ENCODE measurements around the gene C8G.

C8G gene

DNA sequence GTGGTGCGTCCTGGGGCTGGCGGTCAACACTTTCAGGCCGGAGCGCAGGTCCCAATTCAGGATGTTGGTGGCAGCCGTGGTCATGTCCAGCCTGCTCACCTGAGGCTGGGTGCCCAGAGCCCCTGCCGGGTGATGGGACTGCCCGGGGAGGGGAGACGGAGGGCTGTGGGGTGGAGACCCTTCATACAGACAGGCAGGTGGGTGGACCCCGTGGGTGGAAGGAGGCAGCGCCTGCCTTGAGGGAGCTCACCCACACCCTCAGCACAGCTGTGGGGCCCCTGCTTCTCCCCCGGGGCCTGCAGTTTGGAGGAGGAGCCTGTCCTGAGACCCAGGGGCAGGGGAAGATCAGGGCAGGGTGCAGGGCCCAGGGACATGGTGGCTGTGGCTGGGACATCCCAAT lies 25.3 kb downstream of the C8G start:
- H3K9me3 ChIP-seq (ENCODE audit: control insufficient read depth, low read length): no peaks in the 10 kb centered on the region
- no peaks in the 10 kb centered on the region for H3K36me3 ChIP-seq (ENCODE audit: control insufficient read depth, insufficient read depth, low read length)
- no peak overlapping the region for H3K4me3 ChIP-seq (ENCODE audit: low read length)
- H3K4me1 ChIP-seq (ENCODE audit: control insufficient read depth, insufficient read depth, low read length): peaks cover 6% of the 10 kb centered on the region
- peaks cover 11% of the 10 kb centered on the region for H3K27me3 ChIP-seq (ENCODE audit: control insufficient read depth, insufficient read depth, low read length)
- no peak overlapping the region for H3K9ac ChIP-seq (ENCODE audit: low read length)

DNA sequence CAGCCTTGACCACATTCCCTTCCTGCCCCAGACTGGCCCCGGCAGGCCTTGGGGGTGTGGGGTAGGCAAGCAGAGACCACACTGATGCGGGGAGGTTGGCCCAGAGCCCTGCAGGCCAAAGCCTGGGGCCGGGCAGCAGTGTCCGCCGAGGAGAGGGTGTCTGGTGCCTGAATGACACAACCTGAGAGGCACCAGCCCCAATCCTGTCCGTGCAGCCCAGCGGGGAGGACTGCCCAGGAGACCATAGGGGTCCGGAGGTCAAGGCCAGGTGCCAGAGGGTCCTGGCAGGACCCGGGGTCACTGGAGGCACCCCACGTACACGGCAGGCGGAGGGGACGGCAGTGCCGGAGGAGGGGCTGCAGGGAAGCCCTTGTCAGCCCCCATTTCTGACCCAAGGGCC lies 26.7 kb downstream of the C8G start:
- H3K27me3 ChIP-seq (ENCODE audit: control insufficient read depth, insufficient read depth, low read length): peaks cover 5% of the 10 kb centered on the region
- no peaks in the 10 kb centered on the region for H3K36me3 ChIP-seq (ENCODE audit: control insufficient read depth, insufficient read depth, low read length)
- no peak overlapping the region for H3K9ac ChIP-seq (ENCODE audit: low read length)
- no peaks in the 10 kb centered on the region for H3K9me3 ChIP-seq (ENCODE audit: control insufficient read depth, low read length)
- H3K4me1 ChIP-seq (ENCODE audit: control insufficient read depth, insufficient read depth, low read length): peaks cover 13% of the 10 kb centered on the region
- no peak overlapping the region for H3K4me3 ChIP-seq (ENCODE audit: low read length)

DNA sequence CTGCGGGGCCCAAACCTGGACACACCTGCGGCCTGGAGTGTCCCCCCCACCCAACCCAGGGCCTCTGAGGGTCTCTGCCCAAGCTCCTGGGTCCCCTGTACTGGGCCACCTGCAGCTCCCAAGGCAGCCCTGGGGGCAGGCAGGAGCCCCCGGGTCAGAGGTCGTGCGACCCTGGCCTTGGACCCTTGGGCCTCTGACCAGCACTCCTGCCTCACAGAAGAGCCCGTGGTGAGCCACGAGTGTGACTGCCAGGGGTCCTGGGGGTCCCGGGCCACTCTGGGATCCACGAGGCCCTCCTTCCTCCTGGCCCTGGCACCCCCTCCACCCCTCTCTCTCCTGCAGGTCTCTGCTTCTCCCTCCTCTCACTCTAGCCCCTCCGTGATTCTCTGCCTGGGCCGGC lies 27.3 kb downstream of the C8G start:
- H3K4me3 ChIP-seq (ENCODE audit: low read length): no peak overlapping the region
- no peaks in the 10 kb centered on the region for H3K36me3 ChIP-seq (ENCODE audit: control insufficient read depth, insufficient read depth, low read length)
- H3K9me3 ChIP-seq (ENCODE audit: control insufficient read depth, low read length): no peaks in the 10 kb centered on the region
- peaks cover 13% of the 10 kb centered on the region for H3K4me1 ChIP-seq (ENCODE audit: control insufficient read depth, insufficient read depth, low read length)
- H3K9ac ChIP-seq (ENCODE audit: low read length): no peak overlapping the region
- H3K27me3 ChIP-seq (ENCODE audit: control insufficient read depth, insufficient read depth, low read length): peaks cover 5% of the 10 kb centered on the region

DNA sequence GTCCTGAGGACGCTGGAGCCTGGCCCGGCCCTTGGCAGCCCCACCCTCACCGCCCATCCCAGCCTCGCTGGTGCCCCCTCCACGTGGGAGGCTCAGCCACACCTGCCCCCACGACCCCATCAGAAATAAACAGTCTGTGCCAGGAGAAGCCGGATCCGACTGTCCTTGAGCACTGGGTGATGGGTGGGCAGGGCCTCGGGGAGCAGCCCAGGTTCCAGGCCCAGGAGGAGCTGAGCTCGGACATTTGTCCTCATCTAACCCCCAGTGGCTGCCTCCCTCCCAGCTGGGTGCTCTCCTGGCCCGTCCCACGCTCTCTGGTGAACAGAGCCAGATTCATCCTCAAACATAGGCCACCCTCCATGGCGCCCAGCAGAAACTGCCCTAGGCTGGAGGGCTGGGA lies 27.7 kb downstream of the C8G start:
- no peak overlapping the region for H3K4me3 ChIP-seq (ENCODE audit: low read length)
- no peaks in the 10 kb centered on the region for H3K9me3 ChIP-seq (ENCODE audit: control insufficient read depth, low read length)
- H3K4me1 ChIP-seq (ENCODE audit: control insufficient read depth, insufficient read depth, low read length): peaks cover 16% of the 10 kb centered on the region
- H3K36me3 ChIP-seq (ENCODE audit: control insufficient read depth, insufficient read depth, low read length): no peaks in the 10 kb centered on the region
- peaks cover 5% of the 10 kb centered on the region for H3K27me3 ChIP-seq (ENCODE audit: control insufficient read depth, insufficient read depth, low read length)
- no peak overlapping the region for H3K9ac ChIP-seq (ENCODE audit: low read length)

DNA sequence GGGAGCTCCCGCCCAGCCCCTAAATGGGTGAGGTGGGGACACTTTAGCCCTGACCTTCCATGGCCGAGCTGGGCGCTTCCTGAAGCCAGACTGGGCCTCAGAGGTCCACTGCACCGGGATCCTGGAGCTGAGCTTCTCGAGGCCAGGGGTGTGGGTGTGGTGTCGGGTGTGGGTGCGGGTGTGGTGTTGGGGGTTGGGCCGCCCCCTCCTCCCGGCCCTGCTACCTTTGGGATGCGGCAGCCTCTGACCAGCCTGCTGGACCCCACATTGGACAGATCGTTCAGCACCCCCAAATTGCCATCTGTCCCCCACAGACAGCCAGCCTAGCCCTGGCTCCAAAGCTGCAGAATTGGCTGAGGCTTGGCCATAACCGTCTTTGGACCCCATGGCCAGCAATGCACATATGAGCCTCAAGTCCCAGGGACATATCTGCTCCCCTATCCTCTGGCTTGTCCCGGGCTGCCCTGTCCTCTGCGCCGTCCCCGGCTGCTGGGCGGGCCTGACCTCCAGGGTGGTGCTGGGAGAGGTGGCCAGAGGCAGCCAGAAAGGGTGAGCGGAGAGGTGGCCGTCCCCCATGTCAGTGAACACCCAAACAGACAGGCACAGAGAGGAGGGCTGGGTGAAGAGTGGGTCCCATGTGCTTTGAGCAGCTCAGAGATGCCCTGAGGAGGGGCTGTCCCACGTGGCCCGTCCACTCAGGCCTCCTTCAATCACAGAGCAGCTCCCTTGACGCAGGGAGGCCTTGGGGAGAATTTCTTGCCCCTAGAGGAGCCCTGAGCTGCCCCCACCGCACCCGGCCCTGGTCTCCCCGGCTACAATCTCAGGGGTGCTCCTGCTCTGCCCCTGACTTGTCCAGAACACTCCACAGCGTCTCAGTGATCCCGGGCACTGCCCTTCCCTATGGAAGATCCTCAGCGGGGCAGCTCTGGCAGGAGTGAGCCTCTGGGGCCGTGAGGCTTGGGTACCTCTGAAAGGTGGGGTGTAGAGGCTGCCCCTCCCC lies 28.9 kb downstream of the C8G start:
- no peak overlapping the region for H3K9ac ChIP-seq (ENCODE audit: low read length)
- H3K36me3 ChIP-seq (ENCODE audit: control insufficient read depth, insufficient read depth, low read length): no peaks in the 10 kb centered on the region
- no peak overlapping the region for H3K4me3 ChIP-seq (ENCODE audit: low read length)
- H3K9me3 ChIP-seq (ENCODE audit: control insufficient read depth, low read length): no peaks in the 10 kb centered on the region
- peaks cover 5% of the 10 kb centered on the region for H3K27me3 ChIP-seq (ENCODE audit: control insufficient read depth, insufficient read depth, low read length)
- H3K4me1 ChIP-seq (ENCODE audit: control insufficient read depth, insufficient read depth, low read length): peaks cover 19% of the 10 kb centered on the region

DNA sequence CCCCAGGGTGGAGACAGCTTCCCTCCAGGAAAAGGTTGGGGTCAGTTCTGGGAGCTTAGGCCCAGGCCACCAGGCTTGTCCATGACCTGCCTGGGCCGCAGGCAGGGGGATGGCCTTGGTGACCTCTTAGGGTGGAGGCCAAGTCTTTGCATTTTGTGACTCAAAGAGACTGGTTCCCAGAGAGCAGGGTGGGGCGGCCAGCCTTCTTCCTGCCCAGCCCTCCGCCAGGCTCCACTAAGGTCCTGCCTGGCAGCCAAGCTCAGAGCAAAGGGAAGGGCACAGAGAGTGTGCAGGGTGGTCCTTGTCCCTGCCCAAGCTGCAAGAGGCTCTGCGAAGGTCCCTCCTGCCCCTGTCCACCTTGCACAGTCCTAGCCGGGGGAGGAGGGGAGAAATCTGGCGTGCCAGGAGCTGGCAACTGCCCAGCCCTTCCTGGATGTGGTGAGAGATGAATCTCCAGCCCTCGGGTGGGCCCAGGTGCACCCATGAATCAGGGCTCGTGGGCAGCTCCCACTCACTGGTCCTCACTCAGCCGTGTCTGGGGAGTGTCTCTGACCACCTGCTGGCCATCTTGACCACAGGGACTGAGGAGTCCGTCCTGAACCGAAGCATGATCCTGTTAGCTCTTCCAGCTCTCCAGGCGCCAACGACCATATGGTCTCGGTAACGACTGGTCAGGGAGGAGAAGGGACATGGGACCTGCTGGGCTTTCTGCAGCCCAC lies 29.9 kb downstream of the C8G start:
- H3K4me3 ChIP-seq (ENCODE audit: low read length): no peak overlapping the region
- H3K9ac ChIP-seq (ENCODE audit: low read length): no peak overlapping the region
- H3K9me3 ChIP-seq (ENCODE audit: control insufficient read depth, low read length): no peaks in the 10 kb centered on the region
- peaks cover 5% of the 10 kb centered on the region for H3K27me3 ChIP-seq (ENCODE audit: control insufficient read depth, insufficient read depth, low read length)
- no peaks in the 10 kb centered on the region for H3K36me3 ChIP-seq (ENCODE audit: control insufficient read depth, insufficient read depth, low read length)
- peaks cover 19% of the 10 kb centered on the region for H3K4me1 ChIP-seq (ENCODE audit: control insufficient read depth, insufficient read depth, low read length)

DNA sequence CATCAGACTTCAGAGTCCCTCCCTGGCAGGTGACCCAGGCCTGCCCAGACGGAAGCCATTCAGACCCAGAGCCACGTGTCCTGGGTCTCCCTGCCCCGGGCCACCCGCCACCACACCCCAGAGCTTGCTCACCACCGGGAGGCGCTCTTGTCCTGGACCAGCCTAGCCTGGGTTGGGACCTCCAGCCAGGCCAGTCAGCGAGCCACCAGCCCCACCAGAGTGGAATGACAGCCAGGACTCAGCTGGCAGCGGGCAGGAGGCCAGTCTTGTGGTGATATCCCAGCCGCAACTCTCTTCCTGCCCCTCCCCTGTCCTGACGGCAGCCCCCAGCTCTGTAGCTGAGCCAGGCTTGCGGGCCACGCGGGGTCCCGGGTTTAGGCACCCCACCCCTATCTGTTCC lies 30.6 kb downstream of the C8G start:
- Histone ChIP-seq H3K4me1 (ENCODE audit: control insufficient read depth, insufficient read depth, low read length) (peaks cover 19% of the 10 kb centered on the region), H3K9ac (ENCODE audit: low read length) (no peak overlapping the region), H3K9me3 (ENCODE audit: control insufficient read depth, low read length) (no peaks in the 10 kb centered on the region), H3K4me3 (ENCODE audit: low read length) (no peak overlapping the region), H3K36me3 (ENCODE audit: control insufficient read depth, insufficient read depth, low read length) (no peaks in the 10 kb centered on the region), H3K27me3 (ENCODE audit: control insufficient read depth, insufficient read depth, low read length) (peaks cover 4% of the 10 kb centered on the region)

DNA sequence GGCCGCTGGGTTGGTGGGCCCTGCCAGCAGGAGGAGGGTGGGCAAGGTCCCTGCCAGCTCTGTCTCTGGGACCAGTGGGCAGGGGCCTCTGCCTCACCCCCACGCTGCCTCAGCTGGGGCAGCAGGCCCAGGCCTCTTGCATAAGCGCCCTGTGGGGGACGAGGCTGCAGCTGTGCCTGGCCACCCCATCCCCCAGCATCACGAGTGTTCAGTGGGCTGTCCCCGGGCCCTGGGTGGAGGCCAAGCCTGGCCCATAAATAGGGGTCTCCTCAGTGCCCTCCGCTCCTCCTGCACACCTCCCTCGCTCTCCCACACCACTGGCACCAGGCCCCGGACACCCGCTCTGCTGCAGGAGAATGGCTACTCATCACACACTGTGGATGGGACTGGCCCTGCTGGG lies 32.2 kb downstream of the C8G start, which contains the start of gene PTGDS:
Gene PTGDS, plus strand, starts transcription at position 282 of the 400 bp plus-strand sequence. Its CDS starts 75 bp downstream, at position 357.
- Histone ChIP-seq H3K36me3 (ENCODE audit: control insufficient read depth, insufficient read depth, low read length) (no peaks in the 10 kb centered on the region), H3K27me3 (ENCODE audit: control insufficient read depth, insufficient read depth, low read length) (peaks cover 3% of the 10 kb centered on the region), H3K9ac (ENCODE audit: low read length) (no peak within 1 kb of the TSS), H3K9me3 (ENCODE audit: control insufficient read depth, low read length) (no peaks in the 10 kb centered on the region), H3K4me3 (ENCODE audit: low read length) (no peak within 1 kb of the TSS), H3K4me1 (ENCODE audit: control insufficient read depth, insufficient read depth, low read length) (peaks cover 19% of the 10 kb centered on the region)

DNA sequence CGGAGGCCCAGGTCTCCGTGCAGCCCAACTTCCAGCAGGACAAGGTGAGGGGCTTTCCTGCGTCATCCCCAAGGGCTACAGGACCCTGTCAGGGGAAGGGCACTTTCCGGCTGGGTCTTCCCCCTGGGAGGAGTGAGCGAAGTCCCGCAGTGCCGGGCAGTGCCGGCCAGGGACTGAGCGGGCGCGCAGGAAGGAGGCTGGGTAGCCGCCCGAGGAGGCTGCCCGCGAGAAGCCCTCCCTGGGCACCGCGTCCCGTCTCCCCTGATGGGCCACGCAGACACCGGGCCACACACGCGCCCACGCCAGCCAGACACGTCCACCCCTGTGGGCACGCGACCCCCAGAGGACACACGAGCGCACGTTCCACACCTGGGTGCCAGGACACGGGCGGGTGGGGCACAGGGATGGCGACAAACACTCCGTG lies 32.6 kb downstream of the C8G start:
- peaks cover 19% of the 10 kb centered on the region for H3K4me1 ChIP-seq (ENCODE audit: control insufficient read depth, insufficient read depth, low read length)
- H3K4me3 ChIP-seq (ENCODE audit: low read length): no peak overlapping the region
- no peak overlapping the region for H3K9ac ChIP-seq (ENCODE audit: low read length)
- H3K36me3 ChIP-seq (ENCODE audit: control insufficient read depth, insufficient read depth, low read length): no peaks in the 10 kb centered on the region
- no peaks in the 10 kb centered on the region for H3K9me3 ChIP-seq (ENCODE audit: control insufficient read depth, low read length)
- peaks cover 3% of the 10 kb centered on the region for H3K27me3 ChIP-seq (ENCODE audit: control insufficient read depth, insufficient read depth, low read length)

DNA sequence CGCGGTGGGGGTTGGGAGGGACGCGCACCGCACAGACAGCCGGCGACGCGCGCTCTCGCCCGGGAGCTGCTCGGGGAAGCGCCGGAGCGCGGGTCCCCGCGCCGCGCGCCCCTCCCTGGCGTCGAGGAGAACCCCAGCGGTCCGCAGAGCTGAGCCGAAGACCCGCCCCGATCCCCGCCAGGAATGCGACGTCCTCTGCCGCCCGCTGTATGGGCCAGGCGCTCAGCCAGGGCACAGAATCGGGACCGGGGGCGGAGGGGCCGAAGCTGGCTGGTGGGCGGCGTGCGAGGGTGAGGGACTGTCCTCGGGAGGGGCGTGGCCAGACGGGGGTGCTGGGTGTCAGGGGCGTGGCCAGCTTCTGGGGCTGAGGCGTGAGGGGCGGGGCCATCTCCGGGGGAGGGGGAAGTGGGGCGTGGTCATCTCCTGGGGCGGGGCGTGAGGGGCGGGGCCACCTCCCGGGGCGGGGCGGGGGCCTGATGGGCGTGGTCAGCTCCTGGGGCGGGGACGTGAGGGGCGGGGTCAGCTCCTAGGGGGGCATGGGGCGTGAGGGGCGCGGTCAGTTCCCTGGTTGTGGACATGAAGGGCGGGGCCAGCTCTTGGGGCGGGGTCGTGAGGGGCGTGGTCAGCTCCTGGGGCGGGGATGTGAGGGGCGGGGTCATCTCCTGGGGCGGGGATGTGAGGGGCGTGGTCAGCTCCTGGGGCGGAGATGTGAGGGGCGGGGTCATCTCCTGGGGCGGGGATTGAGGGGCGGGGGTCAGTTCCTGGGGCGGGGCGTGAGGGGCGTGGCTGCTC lies 33.2 kb downstream of the C8G start:
- H3K4me1 ChIP-seq (ENCODE audit: control insufficient read depth, insufficient read depth, low read length): peaks cover 19% of the 10 kb centered on the region
- peaks cover 5% of the 10 kb centered on the region for H3K27me3 ChIP-seq (ENCODE audit: control insufficient read depth, insufficient read depth, low read length)
- no peak overlapping the region for H3K9ac ChIP-seq (ENCODE audit: low read length)
- H3K9me3 ChIP-seq (ENCODE audit: control insufficient read depth, low read length): no peaks in the 10 kb centered on the region
- H3K36me3 ChIP-seq (ENCODE audit: control insufficient read depth, insufficient read depth, low read length): no peaks in the 10 kb centered on the region
- H3K4me3 ChIP-seq (ENCODE audit: low read length): no peak overlapping the region

DNA sequence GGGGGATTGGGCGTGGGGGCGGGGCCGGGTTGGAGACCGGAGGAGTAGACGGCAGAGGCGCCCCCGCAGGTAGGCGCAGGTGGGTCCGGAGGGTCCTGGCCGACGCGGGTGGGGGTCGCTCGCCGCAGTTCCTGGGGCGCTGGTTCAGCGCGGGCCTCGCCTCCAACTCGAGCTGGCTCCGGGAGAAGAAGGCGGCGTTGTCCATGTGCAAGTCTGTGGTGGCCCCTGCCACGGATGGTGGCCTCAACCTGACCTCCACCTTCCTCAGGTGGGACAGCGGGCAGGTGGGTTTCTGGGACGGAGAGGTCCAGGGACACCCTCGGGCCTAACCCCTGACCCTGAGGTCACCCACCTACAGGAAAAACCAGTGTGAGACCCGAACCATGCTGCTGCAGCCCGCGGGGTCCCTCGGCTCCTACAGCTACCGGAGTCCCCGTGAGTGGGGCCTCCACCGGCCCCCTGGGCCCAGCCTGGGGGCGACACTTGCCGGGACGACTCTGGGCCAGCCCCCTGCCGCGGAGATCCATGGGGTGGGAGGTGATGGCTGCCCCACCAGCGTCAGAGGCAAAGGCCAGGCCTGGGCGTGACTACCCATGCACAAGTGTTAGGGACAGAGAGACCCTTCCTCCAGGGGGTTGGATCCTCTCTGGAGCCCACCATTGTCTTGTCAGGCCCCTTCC lies 34.0 kb downstream of the C8G start:
- H3K4me3 ChIP-seq (ENCODE audit: low read length): no peak overlapping the region
- peaks cover 19% of the 10 kb centered on the region for H3K4me1 ChIP-seq (ENCODE audit: control insufficient read depth, insufficient read depth, low read length)
- H3K36me3 ChIP-seq (ENCODE audit: control insufficient read depth, insufficient read depth, low read length): no peaks in the 10 kb centered on the region
- peaks cover 10% of the 10 kb centered on the region for H3K27me3 ChIP-seq (ENCODE audit: control insufficient read depth, insufficient read depth, low read length)
- H3K9me3 ChIP-seq (ENCODE audit: control insufficient read depth, low read length): no peaks in the 10 kb centered on the region
- H3K9ac ChIP-seq (ENCODE audit: low read length): no peak overlapping the region
